Measurements from ENCODE around the gene COL6A3. TPM values are rescaled to one million over a fixed set of nuclear protein-coding genes. Genes with fewer than 3 reads are reported as not detected.

The COL6A3 gene
- polyA plus RNA-seq, 1 donor (not counting 4 experiments of a cell fraction or from before 2014, with no cell fraction given), result not detected

DNA sequence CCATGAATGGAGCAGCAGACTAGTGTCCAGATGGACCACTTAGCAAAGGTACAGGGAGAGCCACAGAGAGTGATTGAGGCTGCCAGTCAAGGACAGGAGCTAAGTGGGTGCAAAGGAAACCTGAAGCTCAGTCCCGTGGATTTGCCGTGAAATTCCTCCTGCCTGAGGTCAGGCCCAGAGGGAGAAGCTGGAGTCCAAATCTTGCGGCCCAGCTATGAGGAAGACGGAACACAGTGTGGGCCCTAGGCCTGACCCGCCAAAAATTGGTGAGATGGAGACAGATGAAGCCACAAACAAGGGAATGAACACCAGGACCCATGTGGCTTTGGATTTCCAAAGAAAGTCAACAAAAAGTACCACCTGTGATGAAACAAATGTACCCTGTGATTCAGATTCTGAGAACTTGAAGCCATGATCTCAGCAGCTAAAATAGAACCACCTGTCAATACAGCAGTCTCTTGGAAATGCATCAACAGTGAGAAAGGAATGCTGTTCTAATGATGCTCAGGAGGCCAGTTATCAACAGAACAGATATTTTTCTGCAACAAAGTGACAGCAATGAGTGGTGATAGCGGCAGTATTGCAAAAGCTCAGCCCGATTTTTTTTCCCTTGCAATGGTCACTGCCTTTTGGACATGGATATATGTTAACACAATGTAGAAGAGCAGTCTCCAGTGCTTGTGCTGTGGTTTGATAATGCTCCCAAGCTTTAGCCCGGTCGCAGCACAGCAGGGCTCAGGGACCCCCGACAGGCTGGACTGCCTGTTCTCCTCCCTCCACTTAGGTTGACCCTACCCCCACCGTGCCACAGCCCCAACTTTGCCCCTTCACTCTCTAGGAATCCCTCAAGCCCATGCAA is 10.7 kb downstream of the COL6A3 start:
- Histone ChIP-seq H3K79me2 (ENCODE audit: control insufficient read depth, insufficient read depth, low read length) (no peaks in the 10 kb centered on the region), H3K9ac (ENCODE audit: control insufficient read depth, extremely low read depth, insufficient read depth, low read length) (no peak overlapping the region), H3K4me3 (ENCODE audit: control insufficient read depth in 2 of 3, extremely low read depth in 1 of 3, insufficient read depth in 2 of 3, low read depth in 1 of 3, low read length in 3 of 3) (no peak overlapping the region), H3K36me3 (ENCODE audit: control insufficient read depth in 2 of 2, extremely low read depth in 1 of 2, insufficient read depth in 2 of 2, low read length in 2 of 2) (no peaks in the 10 kb centered on the region), H3K9me3 (ENCODE audit: control insufficient read depth, low read depth, low read length) (no peaks in the 10 kb centered on the region), H3K27ac (ENCODE audit: control insufficient read depth, insufficient read depth, low read length) (no peak overlapping the region), H3K4me1 (ENCODE audit: control insufficient read depth, extremely low read depth, insufficient read depth, low read length) (no peaks in the 10 kb centered on the region), H3K4me2 (ENCODE audit: control insufficient read depth, extremely low read depth, insufficient read depth, low read depth, low read length) (no peak overlapping the region), H3K27me3 (ENCODE audit: control insufficient read depth, extremely low read depth, insufficient read depth, low read length) (peaks cover 31% of the 10 kb centered on the region), H2AFZ (ENCODE audit: control insufficient read depth, low read length) (no peak overlapping the region), H4K20me1 (ENCODE audit: control insufficient read depth, extremely low read depth, insufficient read depth, low read length) (no peaks in the 10 kb centered on the region), H3K9me1 (ENCODE audit: control insufficient read depth, extremely low read depth, insufficient read depth, low read length) (no peaks in the 10 kb centered on the region)
- FAIRE-seq (no peak), DNase-seq (ENCODE audit: low read depth, low spot score) (no peak)
- TF ChIP-seq, protein P1, sequence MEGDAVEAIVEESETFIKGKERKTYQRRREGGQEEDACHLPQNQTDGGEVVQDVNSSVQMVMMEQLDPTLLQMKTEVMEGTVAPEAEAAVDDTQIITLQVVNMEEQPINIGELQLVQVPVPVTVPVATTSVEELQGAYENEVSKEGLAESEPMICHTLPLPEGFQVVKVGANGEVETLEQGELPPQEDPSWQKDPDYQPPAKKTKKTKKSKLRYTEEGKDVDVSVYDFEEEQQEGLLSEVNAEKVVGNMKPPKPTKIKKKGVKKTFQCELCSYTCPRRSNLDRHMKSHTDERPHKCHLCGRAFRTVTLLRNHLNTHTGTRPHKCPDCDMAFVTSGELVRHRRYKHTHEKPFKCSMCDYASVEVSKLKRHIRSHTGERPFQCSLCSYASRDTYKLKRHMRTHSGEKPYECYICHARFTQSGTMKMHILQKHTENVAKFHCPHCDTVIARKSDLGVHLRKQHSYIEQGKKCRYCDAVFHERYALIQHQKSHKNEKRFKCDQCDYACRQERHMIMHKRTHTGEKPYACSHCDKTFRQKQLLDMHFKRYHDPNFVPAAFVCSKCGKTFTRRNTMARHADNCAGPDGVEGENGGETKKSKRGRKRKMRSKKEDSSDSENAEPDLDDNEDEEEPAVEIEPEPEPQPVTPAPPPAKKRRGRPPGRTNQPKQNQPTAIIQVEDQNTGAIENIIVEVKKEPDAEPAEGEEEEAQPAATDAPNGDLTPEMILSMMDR (optimal IDR thresholded peaks at IDR 0.05 in 1 of 3, IDR thresholded peaks at IDR 0.05 in 1 of 3, conservative IDR thresholded peaks at IDR 0.05 in 1 of 3; ENCODE audit: extremely low read depth in 1 of 3, insufficient read depth in 2 of 3, low read length in 3 of 3), result no peak
- TF ChIP-seq EZH2 (IDR thresholded peaks at IDR 0.05; ENCODE audit: low read length), result no peak
- dilution Hi-C loops (cut with MboI; ENCODE audit: extremely low pct_ligation_motif_present, low sequenced_read_pairs), result no loop called here

DNA sequence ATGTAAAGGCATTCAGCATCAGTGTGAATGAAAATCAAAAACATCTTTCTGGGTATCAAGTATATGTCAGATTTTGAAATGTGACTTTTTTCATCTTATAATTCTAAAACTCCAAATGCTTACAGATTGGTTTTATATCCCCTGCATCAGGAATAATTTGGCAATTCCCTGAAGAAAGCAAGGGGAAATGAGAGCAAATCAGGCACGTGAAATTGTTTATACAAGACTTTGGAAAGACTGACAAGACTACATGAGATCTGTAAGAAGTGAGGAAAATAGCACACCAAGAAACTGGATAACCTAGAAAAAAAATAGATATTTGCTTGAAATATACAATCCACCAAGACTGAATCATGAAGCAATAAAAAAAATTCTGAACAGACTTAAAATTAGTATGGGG is 13.8 kb downstream of the COL6A3 start:
- Histone ChIP-seq H3K79me2 (ENCODE audit: control insufficient read depth, insufficient read depth, low read length) (no peaks in the 10 kb centered on the region), H3K4me1 (ENCODE audit: control insufficient read depth, extremely low read depth, insufficient read depth, low read length) (no peaks in the 10 kb centered on the region), H4K20me1 (ENCODE audit: control insufficient read depth, extremely low read depth, insufficient read depth, low read length) (no peaks in the 10 kb centered on the region), H3K36me3 (ENCODE audit: control insufficient read depth in 2 of 2, extremely low read depth in 1 of 2, insufficient read depth in 2 of 2, low read length in 2 of 2) (no peaks in the 10 kb centered on the region), H3K9me1 (ENCODE audit: control insufficient read depth, extremely low read depth, insufficient read depth, low read length) (no peaks in the 10 kb centered on the region), H3K27ac (ENCODE audit: control insufficient read depth, insufficient read depth, low read length) (no peak overlapping the region), H3K9me3 (ENCODE audit: control insufficient read depth, low read depth, low read length) (no peaks in the 10 kb centered on the region), H3K9ac (ENCODE audit: control insufficient read depth, extremely low read depth, insufficient read depth, low read length) (no peak overlapping the region), H3K27me3 (ENCODE audit: control insufficient read depth, extremely low read depth, insufficient read depth, low read length) (peaks cover 31% of the 10 kb centered on the region), H3K4me3 (ENCODE audit: control insufficient read depth in 2 of 3, extremely low read depth in 1 of 3, insufficient read depth in 2 of 3, low read depth in 1 of 3, low read length in 3 of 3) (no peak overlapping the region), H2AFZ (ENCODE audit: control insufficient read depth, low read length) (no peak overlapping the region), H3K4me2 (ENCODE audit: control insufficient read depth, extremely low read depth, insufficient read depth, low read depth, low read length) (no peak overlapping the region)
- FAIRE-seq, result no peak
- DNase-seq (ENCODE audit: low read depth, low spot score), result no peak
- TF ChIP-seq, protein P1 (optimal IDR thresholded peaks at IDR 0.05 in 1 of 3, IDR thresholded peaks at IDR 0.05 in 1 of 3, conservative IDR thresholded peaks at IDR 0.05 in 1 of 3; ENCODE audit: extremely low read depth in 1 of 3, insufficient read depth in 2 of 3, low read length in 3 of 3), result no peak
- TF ChIP-seq EZH2 (IDR thresholded peaks at IDR 0.05; ENCODE audit: low read length), result no peak
- dilution Hi-C loops (cut with MboI; ENCODE audit: extremely low pct_ligation_motif_present, low sequenced_read_pairs), result no loop called here
